Endothelial cell of hepatic sinusoid (primary cell): Measurements from ENCODE around the gene EIF5B.
"Not testable (repeated sequence)": the region's sequence is repeated elsewhere in the genome, so short reads cannot be mapped to it uniquely, and the experiment has no call there.

Experiments used
- in situ Hi-C: cut with HindIII; loops from 2 replicates; pipeline ENCODE4 v1.10.0; 2017; ENCODE audit warnings: low sequenced_read_pairs

EIF5B gene

GRCh38 chr2:99368854-99369253 is 31.7 kb downstream of the EIF5B start:
- in situ Hi-C loops, result not testable (repeated sequence)

GRCh38 chr2:99373144-99373543 is 36.0 kb downstream of the EIF5B start:
- in situ Hi-C loops, result no loop called here

DNA sequence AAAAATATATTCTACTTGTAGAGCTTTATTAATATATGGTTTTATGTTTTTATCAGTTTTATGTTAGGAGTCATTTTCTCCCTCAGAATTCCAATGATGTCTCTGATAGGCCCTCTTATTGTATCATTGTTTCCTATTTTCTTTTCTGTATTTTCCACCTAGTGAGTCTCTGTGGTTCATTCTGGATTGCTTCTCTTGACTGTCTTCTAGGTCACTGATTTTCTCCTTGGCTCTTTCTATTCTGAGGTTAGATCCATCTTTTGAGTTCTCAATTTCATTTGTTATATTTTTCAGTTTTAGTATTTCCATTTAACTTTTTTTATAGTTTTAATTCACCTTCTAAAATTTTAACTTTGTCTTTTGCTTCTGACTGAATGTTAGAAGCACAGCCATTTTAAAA is 37.6 kb downstream of the EIF5B start:
- in situ Hi-C loops, result no loop called here

GRCh38 chr2:99376254-99376864 is 39.2 kb downstream of the EIF5B start:
- in situ Hi-C loops, result no loop called here

DNA sequence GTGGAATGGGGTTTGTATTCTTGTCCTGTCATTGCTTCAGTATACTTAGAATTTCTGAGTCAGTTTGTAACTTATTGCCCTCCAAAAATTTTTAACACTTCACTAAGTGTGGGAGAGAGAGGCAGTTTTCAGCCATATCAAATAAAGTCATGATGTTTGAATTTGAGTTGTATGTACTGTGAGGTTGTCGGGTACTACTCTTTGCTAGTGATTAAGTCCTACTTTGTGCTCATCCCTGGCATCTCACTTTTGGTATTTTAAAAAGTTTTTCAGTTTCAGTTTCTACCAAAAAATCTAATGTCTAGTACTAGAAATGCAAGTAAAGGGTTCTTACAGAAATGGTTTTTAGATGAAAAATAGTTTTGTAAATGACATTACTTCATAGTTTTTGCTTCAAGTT is 40.7 kb downstream of the EIF5B start:
- in situ Hi-C loops, result no loop called here

- in situ Hi-C loops, result no loop called here
Measured at GRCh38 chr2:99380376-99381010, 43.3 kb downstream of the EIF5B start.

DNA sequence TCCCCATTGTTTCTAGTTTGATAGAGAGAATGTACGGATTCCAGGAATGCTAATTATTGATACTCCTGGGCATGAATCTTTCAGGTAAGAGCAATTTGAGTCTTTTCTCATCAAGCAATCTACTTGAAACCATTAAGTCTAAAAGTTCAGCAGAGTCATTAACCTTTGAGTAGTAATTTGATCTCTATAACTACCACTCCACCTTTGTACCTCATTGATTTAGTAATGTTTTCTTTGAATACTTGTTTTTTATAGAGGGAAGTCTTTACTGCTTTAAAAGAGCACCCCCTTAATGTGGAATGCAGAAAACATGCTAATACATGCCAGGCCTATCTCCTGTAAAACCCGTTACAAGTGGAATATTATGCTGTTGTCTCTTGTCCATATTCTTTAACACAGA is 45.0 kb downstream of the EIF5B start:
- in situ Hi-C loops, result no loop called here

GRCh38 chr2:99386011-99386410 is 48.8 kb downstream of the EIF5B start:
- in situ Hi-C loops, result no loop called here

DNA sequence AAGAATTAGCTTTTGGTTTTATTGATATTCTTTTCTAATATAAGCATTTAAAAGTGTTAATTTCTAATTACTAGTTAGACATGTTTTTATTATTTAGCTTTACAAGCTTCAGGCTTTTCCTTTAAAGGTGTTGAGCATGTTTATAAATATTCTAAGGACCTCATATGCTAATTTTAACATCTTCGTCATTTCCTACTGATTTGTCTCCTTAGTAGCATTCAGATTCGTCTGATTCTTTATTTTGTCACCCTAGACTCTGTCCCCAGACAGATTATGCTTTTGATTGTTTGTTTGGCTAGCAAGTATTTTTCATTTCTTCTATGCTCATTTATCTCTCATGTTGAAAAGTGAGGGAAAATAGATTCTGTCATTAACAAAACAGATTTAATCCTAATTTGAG is 51.7 kb downstream of the EIF5B start:
- in situ Hi-C loops, result no loop called here

DNA sequence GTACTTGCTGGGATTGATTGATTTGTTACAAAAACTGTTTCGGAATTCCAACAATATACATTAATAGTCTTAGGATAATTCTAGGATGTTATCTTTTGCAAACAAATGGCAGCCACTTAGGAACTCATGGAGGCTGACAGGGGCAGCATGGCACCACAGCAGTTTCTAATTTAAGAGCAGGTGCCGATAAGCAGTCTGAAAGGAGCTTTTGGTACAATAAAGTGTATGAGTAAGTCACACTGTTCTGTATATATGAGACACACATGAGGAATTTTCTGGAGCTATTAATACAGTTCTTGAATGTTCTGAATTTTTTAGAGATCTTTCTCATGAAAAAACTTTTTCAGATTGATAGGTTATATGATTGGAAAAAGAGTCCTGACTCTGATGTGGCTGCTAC is 52.2 kb downstream of the EIF5B start:
- in situ Hi-C loops, result no loop called here

- in situ Hi-C loops, result no loop called here
Measured at GRCh38 chr2:99389946-99390345, 52.8 kb downstream of the EIF5B start.

DNA sequence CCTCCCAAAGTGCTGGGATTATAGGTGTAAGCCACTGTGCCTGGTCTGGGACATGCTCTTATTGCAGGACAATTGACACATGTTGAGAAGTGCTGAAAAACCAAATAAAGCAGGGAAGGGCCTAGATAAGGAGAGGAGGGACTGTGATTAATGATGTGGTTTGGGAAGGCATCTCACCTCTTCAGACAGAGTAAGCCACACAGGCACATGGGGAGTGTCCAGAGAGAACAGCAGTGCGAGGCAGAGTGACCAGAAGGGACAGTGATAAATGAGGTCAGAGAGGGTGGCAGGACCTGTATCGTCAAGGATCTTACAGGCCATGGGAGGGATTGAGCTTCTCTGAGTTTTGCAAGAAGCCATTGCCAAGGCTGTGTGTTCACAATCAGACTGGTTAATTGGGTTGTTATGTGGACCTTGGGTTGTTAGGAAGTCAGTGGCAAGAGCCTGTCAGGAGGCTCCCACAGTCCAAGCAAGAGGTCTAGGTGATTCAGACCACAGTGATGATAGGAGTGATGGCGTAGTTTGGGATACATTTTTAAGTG is 58.5 kb downstream of the EIF5B start:
- in situ Hi-C loops, result no loop called here

- in situ Hi-C loops, result no loop called here
Measured at GRCh38 chr2:99397266-99397920, 60.2 kb downstream of the EIF5B start.

DNA sequence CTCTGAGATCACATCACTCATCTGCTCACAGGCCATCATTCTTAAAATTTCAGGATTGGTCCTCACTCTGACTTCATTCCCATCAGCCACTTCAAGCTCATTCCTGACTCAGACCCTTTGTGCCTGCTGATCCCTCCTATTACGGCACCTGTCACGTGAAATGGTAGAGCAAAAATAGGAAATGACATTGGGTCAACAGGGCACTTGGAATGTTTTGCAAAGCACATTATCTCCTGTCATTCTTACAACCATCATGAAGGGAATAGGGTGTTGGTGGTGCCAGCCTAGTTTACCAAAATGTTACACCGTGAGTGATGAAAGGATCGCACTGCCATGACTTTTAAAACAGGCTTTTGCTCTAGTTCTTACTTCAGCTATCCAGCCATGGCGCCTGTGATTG is 61.1 kb downstream of the EIF5B start:
- in situ Hi-C loops, result no loop called here

DNA sequence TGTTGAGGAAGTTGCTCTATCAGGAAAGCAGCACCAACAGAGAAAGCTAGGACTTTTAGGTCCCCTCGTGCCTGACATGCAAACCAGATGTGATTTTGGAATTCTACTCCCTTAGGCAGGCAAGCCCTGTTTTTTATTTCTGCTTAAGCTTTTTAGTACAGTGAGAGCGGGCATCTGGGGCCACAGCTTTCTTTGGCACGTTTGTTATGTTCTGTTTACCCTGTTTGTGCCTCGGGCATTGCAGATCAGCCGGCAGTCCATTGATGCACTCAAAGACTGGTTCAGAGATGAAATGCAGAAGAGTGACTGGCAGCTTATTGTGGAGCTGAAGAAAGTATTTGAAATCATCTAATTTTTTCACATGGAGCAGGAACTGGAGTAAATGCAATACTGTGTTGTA is 61.9 kb downstream of the EIF5B start:
- in situ Hi-C loops, result no loop called here

GRCh38 chr2:99399795-99400194 is 62.6 kb downstream of the EIF5B start:
- in situ Hi-C loops, result no loop called here

DNA sequence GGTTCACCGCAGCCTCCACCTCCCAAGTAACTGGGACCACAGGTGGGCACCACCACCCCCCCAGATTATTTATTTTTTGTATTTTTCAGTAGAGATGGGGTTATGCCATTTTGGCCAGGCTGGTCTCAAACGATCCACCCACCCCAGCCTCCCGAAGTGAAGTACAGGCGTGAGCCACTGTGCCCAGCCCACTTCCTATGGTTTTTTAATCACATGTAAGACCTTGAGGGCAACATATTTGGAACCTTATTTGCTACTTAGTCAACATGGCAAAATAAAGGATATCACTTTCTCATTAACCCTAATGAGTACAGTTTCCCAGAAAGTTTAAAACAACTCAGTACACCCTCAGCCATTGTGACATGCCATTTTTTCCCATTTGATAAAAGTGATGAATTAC is 64.7 kb downstream of the EIF5B start:
- in situ Hi-C loops, result no loop called here

DNA sequence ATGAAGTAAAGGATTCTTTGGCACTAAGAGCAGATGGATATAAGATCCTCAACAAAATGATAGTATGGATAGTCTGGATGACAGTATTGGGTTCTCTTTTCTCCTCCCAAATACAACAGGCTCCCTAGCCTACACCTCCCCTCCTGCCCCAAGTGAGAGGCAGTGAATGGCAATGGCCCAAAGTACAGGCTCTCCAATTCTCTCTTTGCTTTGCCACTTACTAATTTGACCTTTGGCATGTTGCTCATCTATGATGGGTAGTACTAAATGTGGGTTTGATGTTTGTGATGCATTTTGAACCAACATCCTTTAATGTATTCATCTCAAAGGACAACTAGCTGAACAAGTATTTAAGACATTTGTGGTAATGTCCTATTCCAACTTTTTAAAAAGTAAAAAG is 65.9 kb downstream of the EIF5B start:
- in situ Hi-C loops, result no loop called here

GRCh38 chr2:99403524-99403923 is 66.3 kb downstream of the EIF5B start:
- in situ Hi-C loops, result no loop called here

DNA sequence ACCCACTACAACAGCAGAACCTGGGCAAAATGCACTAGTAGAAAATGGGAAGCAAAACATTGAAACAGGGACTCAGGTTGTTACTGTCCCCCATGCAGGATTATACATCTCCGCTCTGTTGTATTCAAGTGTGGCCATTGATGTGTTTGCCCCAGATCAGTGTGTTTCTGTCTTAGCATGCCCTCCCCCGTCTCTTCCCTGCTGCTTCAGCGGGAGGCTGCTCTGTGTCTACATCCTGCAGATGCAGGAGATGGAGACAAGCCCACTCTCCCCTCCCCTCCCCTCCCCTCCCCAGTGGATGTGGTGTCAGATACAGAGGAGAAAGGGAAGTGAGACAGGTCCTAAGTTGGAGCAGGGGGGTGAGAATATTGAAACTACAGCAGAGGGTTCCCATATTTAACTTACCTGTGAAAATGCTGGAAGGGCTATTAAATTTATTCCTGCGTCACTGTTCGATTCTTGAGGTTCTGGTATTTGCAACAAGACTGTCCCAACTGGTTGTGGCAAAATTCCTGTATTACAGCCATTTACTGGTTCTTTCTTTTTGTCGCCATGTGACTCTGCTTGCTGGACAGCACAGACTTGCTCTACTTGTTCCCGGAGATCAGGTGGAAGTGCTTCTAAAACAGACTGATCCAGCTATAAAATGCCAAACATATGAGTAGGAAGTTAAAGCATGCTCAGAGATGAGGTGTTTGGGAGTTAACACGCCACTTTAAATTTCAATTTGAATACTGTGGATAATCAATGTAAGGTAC is 67.0 kb downstream of the EIF5B start:
- in situ Hi-C loops, result no loop called here
